Measurements from ENCODE around the gene NACC2.

NACC2 gene, protein sequence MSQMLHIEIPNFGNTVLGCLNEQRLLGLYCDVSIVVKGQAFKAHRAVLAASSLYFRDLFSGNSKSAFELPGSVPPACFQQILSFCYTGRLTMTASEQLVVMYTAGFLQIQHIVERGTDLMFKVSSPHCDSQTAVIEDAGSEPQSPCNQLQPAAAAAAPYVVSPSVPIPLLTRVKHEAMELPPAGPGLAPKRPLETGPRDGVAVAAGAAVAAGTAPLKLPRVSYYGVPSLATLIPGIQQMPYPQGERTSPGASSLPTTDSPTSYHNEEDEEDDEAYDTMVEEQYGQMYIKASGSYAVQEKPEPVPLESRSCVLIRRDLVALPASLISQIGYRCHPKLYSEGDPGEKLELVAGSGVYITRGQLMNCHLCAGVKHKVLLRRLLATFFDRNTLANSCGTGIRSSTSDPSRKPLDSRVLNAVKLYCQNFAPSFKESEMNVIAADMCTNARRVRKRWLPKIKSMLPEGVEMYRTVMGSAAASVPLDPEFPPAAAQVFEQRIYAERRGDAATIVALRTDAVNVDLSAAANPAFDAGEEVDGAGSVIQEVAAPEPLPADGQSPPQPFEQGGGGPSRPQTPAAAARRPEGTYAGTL

DNA sequence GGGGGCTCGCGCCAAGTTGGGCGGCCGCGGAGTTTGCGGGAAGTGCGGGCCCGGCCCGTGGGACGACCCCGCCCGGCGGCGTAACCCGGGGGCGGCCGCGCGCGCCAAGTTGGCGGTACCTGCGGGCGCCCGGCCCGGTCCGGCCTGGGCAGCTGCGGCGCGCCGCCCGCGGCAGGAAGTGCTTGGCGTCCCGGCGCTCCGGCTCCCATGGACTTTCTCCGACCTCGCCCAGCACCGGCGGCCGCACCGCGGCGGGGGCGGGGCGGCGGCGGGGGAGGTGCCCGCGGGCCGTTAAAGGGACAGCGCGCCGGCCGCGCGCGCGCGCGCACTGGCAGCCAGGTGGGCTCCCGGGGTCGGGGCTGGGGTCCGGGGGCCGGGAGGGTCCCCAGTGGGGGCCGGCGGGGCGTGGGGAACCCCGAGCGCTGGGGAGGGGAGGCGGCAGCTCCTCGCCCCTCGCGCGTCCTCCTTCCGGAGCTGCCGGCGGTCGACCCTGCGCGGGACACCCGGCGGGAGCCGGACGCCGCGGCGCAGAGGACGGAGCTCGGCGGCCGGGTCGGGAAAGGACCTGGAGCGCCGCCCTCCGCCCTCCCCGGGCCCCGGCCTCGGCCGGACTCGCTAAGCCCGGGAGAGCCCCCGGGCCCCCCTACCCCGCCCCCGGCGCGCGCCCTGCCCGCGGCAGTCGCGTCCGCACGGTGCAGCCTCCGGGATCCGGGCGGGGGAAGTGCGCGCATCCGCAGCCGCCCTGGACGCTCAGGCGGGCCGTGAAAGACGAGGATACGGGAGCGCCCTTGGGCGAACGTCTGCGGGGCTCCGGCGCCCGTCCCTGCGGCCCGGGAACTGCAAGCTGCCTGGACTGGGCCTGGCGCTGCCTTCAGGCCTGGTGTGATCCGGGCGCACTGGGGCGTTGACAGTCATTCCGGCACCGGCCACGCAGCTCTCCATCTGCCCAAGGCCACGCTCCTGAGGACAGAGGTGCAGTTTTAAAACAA, at the start of gene NACC2:
Gene NACC2, minus strand, starts transcription at position 220 of the 989 bp plus-strand sequence. CDS start 44,768 bp downstream, outside the sequence.
- no peak for DNase-seq

DNA sequence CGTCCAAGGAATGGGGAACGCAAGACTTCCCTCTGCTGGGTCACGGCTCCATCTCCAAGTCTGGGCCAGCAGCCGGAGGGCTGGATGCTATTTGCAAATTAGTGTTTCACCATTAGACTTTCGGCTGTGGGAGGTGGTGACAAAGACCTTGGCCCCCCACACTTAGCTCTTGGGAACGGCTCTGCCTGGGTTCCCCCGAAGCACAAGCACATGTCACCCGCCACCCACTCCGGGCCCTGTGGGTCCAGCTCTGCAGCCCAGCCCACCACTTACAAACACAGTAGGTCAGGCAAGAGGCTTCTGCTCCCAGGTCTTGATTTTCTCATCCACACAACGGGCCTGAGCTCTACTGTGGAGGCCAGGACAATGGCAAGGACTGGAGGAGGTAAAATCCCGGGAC, 49.4 kb upstream of the NACC2 start:
- no peak for DNase-seq

DNA sequence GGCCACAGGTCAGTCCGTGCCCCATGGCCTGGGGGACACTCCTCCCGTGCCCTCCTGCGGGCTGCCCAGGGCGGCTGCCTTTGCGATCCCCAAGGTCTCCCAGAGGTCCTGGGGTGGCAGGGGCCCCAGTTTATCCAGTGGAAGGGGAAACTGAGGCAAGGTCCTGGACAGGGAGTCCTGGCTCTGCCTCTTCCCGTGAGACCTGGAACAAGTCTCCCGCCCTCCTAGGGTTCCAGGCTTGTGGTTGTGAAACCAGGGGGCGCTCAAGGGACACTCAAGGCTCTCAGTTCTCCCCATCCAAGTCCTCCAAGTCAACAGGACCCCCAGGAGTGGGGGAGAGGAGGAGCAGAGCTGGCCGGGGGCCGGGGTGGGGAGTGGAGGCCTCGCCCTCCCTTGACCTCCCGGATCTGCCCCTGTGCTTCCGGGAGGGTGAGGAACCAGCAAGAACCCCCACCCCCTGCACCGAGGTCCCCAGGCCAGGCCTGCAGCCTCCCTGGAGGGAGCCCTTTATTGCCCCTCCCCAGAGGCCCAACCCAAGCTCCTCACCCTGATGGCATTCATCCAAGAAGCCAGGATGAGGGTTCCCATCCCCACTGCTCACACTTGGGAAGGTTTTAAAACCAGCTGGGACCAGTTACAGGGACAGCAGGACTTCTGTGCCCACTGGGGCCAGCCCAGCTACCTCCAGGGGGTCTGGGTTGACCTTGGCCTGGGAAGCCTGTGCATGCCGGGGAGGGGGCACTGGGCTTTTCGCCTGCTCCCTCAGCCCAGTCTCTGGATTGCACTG, 48.3 kb upstream of the NACC2 start:
- DNase-seq, result no peak

DNA sequence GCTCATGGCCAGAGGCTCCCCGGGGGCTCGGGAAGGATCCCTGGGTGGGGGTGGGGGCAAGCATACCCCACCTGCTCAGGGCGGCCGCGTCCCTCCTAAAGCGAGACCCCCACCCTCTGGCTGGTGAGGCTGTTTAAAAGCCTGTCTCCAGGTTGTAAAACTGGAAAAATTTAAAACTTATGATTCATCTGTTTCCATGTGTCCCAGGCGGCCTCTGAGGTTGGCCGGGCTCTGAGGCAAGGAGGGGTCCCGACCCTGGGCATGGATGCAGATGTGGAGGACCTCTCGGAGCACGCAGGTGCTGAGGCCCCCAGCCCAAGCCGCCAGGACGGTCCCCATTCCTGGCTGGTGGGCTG, 47.7 kb upstream of the NACC2 start:
- no peak for DNase-seq

DNA sequence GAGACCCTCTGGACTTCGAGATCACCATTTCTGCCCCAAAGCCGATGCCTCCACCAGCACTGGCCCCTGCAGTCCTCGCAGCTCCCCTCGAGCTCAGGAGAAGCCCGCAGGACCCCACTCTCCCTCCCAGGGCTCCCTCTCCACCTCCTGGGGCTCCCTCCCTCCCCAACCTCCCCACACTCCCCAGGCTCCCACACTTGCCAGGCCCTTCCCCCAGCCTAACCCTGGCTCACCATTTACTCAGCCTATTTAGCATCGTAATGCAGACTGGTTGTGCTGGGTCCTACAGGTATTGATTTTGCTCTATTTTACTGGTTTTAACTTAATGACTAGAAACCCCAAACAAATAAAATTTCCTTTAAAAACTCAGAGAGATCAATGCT, 47.3 kb upstream of the NACC2 start:
- no peak for DNase-seq

DNA sequence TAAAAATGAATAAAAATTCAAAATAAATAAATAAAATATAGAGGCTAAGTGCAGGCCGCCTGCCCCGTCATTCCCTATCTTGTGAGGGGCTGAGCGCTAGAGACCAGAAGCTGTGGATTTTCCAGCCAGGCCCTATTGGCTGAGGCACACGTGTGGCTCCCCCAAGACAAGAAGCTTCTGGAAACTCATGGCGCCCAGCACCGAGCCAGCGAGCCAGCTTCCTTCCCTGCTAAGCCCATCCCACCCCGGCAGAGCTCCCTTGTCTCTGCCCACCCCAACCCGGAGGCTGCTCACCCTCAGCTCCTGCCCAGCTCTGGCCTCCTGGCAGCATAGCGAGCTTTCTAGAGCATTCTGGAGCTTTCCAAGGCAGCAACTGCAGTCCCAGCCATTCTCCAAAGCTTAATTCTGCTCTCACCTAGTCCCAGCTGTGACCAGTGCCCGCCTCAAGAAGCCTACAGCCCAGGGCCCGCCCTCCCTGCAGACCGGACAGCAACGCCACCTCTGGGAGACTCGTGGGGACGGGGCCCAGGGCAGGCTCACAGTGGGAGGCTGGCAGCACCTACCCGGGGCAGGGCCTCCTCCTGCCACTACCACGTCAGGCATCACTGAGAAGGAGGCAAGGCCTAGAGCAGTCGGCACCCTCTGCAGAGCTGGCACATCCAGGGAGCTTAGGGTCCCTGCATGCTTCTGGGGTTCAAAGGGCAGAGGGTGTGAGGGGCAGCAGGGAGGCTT, 46.8 kb upstream of the NACC2 start:
- DNase-seq, result no peak

DNA sequence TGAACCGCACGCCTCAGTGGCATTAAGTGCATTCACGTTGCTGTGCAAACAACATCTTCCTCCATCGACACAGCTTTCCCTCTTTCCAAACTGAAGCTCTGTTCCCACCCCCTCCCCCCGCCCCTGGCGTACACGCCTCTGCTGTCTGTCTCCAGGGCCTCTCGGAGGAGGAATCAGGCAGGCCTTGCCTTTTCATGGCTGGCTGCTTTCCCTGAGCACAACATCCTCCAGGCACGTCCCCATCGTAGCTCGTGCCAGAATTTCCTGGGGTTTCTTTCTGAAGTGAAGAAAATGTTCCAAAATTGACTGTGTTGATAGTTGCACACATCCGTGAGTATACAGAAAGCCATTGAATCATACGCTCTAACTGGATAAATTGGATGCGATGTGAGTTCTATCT, 45.9 kb upstream of the NACC2 start:
- no peak for DNase-seq

DNA sequence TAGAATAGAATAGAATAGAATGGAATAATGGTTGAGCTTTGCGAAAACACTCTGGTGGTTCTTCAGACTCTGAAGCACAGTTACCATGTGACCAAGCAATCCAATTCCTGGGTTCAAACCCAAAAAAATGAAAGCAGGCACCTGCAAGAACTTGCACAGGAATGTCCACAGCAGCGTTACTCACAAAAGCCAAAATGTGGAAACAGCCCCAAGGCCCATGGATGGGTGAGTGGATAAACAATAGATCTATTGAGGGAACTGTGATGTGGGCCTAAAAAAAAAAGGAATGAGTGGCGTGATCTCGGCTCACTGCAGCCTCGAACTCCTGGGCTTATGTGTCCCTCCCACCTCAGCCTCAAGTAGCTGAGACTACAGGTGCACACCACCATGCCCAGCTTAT, 45.0 kb upstream of the NACC2 start:
- no peak for DNase-seq

DNA sequence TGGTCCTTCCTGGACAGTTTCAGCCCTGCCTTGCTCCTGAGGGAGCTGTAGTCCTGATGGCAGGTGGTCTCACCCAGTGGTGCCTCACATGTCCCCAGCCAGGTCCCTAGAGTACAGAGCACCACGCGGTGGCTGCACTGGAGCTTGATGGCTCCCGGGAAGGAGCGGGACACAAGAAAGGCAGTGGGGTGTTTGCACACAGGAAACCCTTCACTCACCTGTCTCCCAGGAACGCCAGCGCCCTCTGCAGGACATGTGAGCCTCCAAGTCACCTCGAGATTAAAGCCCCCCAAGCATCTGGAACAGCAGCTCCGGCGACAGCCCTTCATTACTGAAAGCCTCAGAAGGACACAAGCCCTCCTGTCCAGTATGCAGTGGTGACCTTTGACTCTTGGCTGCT, 43.5 kb upstream of the NACC2 start:
- no peak for DNase-seq

DNA sequence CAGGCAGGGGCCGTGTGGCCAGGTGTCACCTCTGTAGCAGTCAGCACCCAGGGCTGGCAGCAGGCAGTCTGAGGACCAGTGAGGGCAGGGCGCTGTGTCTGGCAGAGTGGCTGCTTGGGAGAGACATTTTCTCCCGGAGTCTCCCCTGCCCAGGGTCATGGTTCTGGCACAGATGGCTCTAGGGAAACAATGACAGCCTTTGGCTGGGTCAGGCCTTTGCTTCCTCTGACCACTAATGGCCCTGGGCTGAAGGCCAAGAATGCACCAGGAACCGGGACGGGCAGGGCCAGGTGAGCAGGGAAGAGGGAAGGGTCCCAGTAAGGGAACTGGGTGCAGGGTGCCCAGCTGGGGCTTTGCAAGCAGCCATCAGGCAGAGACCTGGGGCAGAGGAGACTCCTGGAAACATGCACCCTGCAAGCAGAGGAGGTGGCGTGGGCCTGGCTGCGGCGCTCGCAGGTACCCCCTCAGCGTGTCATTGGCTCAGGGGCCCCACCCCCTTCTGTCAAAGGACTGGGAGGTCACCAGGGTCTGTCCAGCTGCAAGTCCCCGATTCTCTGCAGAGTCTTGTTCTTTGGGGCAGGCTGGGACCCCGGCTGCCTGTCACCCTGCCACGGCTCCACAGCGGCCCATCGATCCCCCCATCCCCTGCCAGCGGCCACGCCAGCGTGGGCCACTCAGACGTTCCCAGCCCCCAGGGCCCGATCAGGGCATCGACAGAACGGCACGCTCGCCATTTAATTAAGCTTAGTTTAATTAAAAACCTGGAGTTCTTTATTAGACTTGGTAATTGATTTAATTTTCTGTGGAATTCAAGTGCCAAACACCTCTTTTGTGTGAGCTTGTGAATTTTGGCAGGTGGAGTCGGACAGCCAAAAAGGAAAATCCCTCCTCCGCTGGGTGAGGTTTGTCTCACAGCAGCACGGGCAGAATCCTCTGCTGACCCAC, 42.5 kb upstream of the NACC2 start:
- no peak for DNase-seq

DNA sequence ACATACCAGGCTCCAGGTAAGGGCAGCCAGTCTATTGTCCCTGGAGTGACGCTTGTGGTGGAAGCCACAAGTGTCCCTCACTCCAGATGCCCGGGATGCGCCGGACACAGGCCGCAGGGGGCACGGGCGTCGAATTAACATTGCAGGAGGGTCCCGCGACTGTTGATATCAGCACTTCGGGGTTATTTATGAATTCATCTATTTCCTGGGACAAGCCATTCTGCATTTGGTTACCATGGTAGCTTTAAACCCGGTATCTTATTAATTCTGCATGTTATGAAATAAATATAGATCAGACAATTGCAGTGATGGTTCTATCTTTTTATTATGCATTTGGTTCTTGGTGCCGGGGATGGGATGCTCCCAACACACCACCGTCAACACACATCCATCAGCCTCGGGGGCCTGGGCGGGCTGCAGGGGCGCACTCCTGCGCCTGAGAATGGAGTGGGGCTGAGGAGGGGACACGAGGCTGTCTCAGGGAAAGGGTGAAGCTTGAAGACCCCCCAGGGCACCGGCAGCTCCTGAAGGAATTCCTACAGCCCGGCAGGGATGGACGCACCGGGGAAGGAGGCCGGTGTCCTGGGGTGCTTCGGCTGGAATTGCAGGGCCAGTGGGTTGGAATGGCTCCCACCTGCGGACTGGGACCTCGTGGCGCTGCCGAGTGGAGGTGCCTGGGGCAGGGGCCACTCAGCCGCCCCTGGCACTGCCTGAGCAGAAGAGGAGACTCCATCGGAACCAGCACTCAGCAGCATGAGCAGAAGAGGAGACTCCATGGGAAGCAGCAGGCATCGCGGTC, 41.2 kb upstream of the NACC2 start:
- DNase-seq, result no peak

DNA sequence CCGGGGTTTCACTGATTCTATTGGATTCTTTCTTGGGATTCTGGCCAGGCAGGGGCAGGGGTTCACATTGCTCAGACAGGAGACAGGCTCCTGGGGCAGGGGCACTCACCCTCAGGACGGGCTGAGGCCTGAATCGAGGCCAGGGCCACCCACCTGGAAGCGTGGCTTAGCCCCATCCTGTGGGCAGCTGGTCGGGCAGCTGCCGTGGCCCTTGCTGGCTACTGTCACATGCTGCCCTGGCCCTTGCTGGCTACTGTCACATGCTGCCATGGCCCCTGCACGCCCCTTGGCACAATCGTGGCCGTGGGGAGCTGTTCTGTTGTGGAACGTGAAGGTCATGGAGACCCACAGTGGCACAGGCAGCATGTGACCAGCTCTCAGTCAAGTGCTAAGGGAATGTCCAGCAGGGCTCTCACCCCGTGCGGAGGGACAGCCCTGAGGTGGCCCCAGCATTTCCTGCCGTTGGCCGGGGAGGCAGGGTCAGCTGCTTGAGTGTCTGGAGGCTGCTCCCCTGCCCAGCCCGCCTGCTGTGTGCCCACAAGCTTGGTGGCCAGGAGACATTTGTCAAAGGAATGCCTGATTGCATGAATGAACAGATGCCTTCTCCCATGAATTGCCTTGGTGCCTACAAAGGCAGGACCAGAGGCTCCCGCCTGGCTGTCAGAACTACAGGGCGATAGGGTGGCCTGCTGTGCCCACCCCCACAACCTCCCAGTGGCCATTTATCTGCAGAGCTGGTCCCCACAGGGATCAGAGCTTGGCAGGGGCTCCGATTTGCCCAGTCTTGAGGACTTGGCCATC, 40.4 kb upstream of the NACC2 start:
- no peak for DNase-seq

DNA sequence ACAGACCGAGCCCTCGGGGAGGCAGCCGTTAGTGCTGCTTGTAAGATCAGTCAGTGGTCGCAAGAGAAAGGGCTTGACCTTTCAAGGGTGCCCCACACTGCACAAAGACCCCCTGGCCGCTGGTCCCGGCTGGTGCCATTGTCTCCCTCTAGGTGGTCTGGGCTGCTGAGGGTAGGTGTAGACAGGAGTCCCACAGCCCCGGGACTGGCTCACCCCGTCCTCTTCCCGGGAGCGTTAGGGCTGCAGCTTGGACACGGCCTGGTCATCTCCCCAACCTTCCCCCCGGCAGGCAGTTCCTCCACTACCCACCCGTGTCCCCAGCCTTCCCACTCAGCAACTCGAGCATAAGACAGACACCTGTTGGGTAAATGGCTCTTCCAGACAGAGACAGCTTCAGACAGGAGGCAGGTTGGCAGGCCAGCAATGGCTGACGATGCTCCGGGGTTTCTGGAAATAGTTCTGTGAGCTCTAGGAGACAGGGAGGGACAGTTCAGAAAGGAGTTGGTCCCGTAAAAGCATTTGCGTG, 38.9 kb upstream of the NACC2 start:
- no peak for DNase-seq

DNA sequence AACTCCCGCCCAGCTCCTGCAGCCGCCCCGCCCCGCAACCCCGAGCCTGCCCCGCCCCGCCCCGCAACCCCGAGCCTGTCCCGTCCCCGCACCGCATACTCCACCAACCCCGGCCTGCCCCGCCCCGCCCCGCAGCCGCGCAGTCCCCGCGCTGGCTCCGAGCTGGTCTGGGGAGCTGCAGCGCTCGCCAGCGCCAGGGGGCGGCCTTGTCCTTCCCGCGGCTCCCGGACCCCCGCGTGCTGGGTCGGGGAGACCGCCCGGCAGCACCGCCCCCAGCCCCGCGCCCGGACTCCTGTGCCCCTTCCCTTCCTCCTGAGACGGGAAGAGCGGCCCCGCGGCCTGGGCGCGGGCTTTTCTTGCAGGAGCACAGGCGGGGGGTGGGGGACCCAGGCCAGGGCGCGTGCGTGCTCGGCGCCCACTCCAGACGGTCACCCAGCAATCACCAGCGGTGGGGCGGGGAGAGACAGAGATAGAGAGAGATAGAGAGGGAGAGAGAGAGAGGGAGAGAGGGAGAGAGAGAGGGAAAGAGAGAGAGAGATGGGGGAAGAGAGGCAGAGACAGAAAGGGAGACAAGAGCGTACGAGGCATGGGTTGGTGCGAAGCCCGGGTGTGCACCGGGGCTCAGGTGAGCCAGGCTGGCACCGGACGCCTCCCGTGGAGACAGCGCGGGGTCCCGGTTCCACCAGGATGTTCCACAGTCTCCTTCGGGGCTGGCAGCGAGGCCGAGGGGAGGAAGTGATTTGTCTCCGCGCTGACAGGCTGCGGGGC, 38.3 kb upstream of the NACC2 start:
- no peak for DNase-seq

DNA sequence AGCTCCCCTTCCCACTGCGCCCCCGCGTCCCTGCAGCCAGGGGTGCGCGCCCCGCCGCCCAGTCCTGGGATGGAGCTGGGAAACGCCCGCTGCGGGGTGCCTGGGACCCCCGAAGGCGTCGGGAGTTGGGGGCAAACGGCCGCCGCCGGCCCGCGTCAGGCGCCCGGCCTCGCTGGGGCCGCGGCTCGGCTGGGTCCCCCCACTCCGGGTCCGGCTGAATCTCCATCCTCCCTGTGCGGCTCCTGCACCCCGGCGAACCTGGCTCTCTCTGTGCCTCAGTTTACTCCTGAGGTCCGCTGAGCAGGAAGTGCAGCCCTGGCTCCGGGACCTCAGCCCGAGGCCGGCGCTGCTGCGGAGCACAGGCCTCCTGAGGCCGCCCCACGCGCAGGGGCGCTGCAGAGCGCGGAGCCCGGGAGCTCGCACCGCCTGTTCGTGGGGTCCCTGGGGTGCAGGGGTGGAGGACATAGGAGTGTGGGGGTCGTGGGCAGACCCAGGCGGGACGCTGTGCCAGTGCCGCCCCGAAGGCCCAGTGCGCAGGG, 37.5 kb upstream of the NACC2 start:
- DNase-seq, result no peak

DNA sequence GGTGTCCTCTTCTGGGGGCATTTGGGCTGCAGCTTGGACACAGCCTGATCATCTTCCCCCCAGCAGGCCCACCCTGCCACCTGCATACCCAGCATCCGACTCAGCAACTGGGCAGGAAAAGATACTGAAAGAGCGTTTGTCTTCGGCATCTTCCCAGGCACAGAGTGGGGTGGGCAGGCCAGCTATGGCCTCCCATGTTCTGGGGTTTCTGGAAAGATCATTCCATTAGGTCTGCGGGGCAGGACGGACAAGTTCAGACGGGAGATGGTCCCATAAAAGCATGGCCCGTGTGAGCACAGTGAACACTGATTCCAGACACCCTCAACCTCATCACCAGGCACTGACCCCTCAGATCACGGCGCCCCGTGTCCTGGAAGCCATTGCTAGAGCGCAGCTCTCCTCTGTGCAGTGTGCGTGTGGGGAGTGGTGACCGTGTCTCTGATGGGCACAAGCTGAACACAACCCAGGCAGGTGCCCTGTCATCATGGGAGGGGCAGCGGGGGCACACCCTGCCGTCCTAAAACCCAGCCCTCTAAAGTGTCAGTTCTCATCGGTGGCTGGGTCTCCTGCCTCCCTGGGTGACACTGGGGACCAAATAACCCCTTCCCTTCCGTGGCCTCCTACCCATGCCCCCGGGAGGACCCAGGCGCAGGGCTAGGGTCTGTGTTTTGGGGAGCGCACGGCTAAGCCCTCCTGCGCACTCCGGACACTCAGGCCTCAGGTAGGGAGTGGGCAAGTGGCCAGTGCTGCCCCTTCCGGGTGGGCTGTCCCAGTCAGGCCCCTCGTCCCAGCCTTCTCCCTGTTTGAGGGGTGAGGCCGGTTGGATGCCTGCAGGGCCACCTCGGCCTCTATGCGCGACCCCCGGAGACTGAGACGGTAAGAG, 36.8 kb upstream of the NACC2 start:
- no peak for DNase-seq

DNA sequence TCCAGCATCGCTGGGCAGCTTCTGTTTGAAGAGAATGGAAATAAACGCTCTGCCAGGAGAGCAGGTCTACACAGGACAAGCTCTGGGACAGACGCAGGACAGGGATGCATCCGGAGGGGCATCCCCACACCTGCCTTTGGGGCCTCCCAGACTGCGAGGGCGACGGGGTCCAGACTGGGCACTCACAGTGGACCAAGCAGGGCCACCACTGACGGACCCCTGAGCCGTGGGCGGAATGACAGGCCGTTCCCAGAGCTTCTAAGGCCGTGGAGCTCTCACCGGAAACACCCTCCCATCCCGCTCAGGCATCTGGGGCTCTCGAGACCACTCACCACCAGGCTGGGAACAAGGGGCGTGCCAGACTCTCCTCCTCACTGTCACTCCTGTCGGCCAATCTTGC, 34.1 kb upstream of the NACC2 start:
- DNase-seq, result no peak
